ENCODE measurements around the gene SRRM1. TPM values are rescaled to one million over a fixed set of nuclear protein-coding genes. Genes with fewer than 3 reads are reported as not detected.

The SRRM1 gene
- total RNA-seq, 1 donor from 2014 or later: 115 TPM

GRCh38 chr1:24656046-24656445 is 12.9 kb downstream of the SRRM1 start:
- Histone ChIP-seq H3K36me3 (peaks cover 100% of the 10 kb centered on the region), H3K27me3 (ENCODE audit: low read depth) (no peaks in the 10 kb centered on the region), H3K4me3 (no peak overlapping the region), H3K27ac (no peak overlapping the region), H3K9me3 (no peaks in the 10 kb centered on the region), H3K4me1 (no peaks in the 10 kb centered on the region)
- intact Hi-C loops (cut with DNase I): no loop called here
- ATAC-seq (no peak), DNase-seq (no peak)
- no peak for TF ChIP-seq CTCF (IDR thresholded peaks at IDR 0.05)

GRCh38 chr1:24657781-24658180 is 14.7 kb downstream of the SRRM1 start:
- Histone ChIP-seq H3K27me3 (ENCODE audit: low read depth) (no peaks in the 10 kb centered on the region), H3K4me3 (no peak overlapping the region), H3K4me1 (no peaks in the 10 kb centered on the region), H3K36me3 (peaks cover 100% of the 10 kb centered on the region), H3K27ac (no peak overlapping the region), H3K9me3 (no peaks in the 10 kb centered on the region)
- ATAC-seq (no peak), DNase-seq (no peak)
- intact Hi-C loops (cut with DNase I): no loop called here
- TF ChIP-seq CTCF (IDR thresholded peaks at IDR 0.05): no peak

GRCh38 chr1:24659166-24659904 is 16.2 kb downstream of the SRRM1 start:
- intact Hi-C loops (cut with DNase I): no loop called here
- no peak overlapping the region for H3K4me3 ChIP-seq
- TF ChIP-seq CTCF (IDR thresholded peaks at IDR 0.05): no peak
- H3K9me3 ChIP-seq: no peaks in the 10 kb centered on the region
- no peak overlapping the region for H3K27ac ChIP-seq
- peaks cover 100% of the 10 kb centered on the region for H3K36me3 ChIP-seq
- ATAC-seq: no peak
- H3K27me3 ChIP-seq (ENCODE audit: low read depth): no peaks in the 10 kb centered on the region
- no peaks in the 10 kb centered on the region for H3K4me1 ChIP-seq
- no peak for DNase-seq

GRCh38 chr1:24659993-24660665 is 17.0 kb downstream of the SRRM1 start:
- H3K4me3 ChIP-seq: no peak overlapping the region
- H3K36me3 ChIP-seq: peaks cover 100% of the 10 kb centered on the region
- ATAC-seq (no peak), DNase-seq (no peak)
- no peaks in the 10 kb centered on the region for H3K27me3 ChIP-seq (ENCODE audit: low read depth)
- TF ChIP-seq CTCF (IDR thresholded peaks at IDR 0.05): no peak
- no peak overlapping the region for H3K27ac ChIP-seq
- H3K4me1 ChIP-seq: no peaks in the 10 kb centered on the region
- H3K9me3 ChIP-seq: no peaks in the 10 kb centered on the region
- intact Hi-C loops (cut with DNase I): no loop called here

- ATAC-seq: no peak
- intact Hi-C loops (cut with DNase I): no loop called here
- Histone ChIP-seq H3K4me1 (no peaks in the 10 kb centered on the region), H3K9me3 (no peaks in the 10 kb centered on the region), H3K36me3 (peaks cover 100% of the 10 kb centered on the region), H3K27ac (no peak overlapping the region), H3K4me3 (no peak overlapping the region), H3K27me3 (ENCODE audit: low read depth) (no peaks in the 10 kb centered on the region)
- TF ChIP-seq CTCF (IDR thresholded peaks at IDR 0.05): no peak
- DNase-seq: no peak
Measured at GRCh38 chr1:24664507-24665033, 21.5 kb downstream of the SRRM1 start.
